T1000 (cell line): ENCODE measurements around the gene SLCO4A1.

ENCODE experiments used
- DNase-seq: peaks from one replicate; lab custom pipeline; 2025; ENCODE audit warnings: mixed read lengths; lab: John Stamatoyannopoulos, UW

SLCO4A1 gene

DNA sequence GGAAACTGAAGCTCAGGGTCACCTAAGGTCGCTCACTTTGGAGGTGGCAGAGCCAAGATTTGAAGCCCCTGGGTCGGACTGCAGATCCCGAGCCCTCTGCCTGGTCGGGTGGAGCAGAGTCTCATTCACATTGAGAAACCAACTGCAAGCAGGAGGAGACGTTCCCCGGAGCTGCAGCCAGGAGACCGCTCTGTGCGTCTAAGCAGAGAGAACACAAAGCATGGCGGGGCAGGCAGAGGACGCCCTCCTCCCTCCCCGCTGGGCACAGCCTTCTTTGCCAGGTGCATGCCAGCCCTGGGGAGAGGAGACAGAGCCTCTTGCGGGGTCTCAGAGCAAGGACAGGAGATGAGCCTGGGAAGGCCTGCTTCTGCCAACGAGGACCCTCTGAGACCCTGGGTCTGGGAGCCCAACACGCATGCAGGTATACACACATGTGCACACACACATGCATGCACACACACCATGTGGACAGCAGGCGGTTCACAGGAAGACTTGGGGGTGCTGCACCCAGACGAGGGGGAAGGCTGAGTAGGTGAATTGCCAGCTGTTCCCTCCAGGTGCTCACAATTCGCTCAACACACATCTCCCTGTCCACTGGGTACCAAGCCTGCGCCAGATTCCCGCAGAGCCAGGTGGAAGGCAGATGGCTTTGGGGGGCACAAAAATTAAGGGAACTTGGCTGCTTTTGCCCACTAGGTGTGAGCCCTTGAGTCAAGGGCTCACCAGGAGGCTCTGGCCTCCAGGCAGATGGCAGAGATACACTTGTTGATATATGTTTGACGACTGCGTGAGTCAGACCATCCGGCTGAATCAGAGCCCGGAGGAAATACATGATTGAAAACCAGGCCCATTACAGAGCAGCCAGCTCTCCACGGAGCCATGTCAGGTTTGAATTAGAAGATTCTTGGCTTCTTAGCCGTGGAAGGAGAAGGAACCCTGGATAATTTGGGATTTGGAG lies 60.9 kb downstream of the SLCO4A1 start:
- peak; percentile 61 for DNase-seq

DNA sequence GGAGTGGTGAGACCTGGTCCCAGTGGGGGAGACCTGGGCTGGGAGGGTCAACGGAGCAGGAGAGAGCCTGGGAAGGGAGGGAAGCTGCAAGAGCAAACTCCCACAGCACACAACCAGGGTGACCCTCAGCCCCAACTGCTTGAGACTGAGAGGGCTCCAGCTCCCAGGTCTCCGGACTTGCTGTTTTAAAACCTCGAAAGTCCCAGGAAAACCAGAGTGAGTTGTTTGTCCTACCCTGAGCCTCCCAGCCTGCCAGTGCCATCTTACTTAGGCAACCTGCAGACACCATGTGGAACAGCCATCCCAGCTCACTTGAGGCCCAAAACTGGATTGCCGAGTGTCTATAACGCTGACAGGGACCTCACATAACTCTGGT lies 61.5 kb downstream of the SLCO4A1 start:
- no peak for DNase-seq

DNA sequence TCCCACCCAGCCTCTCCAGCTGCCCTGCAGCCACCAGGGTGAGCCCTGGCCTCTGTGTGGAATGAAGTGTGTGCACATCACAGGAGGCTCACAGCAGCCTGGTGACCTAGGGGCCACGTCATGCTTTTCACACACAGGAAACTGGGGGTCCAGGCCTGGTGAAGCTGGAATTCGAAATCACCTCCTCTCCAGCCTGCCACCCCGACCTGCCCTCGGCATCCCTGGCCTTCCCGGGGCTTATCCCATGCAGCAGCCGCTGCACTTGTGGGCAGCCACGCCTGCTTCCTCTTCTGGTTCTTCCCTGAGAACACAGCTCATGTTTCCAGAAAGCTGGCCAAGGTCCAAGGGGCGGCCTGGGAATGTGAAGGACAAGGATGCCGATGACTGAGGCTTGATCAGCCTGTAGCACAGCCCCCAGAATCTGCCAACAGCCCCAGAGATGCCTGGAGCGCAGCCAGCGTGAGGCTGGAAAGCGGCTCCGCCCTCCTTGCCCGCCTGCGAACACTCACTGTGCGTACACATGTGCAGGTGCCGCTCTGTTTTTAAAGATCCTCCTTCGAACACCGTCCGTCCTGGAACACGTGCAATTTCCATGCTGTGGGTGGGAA lies 62.1 kb downstream of the SLCO4A1 start:
- peak; percentile 4 for DNase-seq

DNA sequence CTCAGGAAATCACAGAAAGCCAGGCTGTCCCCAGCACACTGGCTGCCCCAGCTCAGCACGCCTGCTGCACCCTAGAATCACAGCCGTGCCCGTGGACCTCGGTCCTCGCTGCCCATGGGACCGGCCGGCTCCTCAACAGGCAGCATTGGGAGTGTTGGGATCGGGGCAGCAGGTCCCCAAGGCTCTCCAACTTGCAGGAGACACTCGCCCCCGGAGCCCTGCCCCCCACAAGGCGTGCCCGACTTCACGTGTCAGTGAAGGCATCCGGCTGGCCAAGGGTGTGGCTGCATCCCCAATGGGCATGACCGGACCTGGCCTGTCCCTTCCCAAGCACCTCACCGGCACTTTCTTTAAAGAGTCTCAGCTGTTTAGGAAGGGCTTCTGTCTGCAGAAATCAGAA lies 63.3 kb downstream of the SLCO4A1 start:
- no peak for DNase-seq

DNA sequence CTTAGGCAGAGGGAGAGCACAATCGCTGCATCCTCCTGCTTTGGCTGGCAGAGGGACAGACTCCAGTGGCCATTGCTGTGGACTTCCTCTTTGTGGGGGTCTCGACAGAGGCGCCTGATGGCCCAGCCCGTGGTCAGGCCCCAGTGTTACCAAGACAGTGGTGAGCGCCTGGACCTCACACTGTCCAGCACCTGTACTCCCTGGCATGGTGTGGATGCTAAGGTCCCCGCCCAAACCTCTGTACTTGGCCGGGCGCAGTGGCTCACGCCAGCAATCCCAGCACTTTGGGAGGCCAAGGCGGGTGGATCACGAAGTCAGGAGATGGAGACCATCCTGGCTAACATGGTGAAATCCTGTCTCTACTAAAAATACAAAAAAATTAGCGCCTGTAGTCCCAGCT lies 64.0 kb downstream of the SLCO4A1 start:
- no peak for DNase-seq

DNA sequence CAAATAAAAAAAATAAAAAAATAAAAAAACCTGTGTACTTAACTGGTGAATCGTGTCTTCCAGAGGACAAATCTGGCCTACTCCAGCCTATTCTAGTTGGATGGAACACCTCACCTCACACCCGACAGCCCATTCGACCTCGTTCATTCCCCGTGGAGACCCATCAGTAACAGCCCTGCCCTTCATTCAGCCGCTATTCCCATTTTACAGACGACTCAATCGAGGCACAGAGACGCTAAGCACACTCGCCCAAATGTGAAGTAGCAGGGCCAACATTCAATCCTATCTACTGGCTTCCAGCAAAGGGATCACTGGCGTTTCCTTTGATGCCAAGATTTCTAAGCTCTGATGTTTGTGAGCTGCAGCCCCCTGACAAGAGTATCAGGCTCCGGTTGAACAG lies 64.6 kb downstream of the SLCO4A1 start:
- no peak for DNase-seq

DNA sequence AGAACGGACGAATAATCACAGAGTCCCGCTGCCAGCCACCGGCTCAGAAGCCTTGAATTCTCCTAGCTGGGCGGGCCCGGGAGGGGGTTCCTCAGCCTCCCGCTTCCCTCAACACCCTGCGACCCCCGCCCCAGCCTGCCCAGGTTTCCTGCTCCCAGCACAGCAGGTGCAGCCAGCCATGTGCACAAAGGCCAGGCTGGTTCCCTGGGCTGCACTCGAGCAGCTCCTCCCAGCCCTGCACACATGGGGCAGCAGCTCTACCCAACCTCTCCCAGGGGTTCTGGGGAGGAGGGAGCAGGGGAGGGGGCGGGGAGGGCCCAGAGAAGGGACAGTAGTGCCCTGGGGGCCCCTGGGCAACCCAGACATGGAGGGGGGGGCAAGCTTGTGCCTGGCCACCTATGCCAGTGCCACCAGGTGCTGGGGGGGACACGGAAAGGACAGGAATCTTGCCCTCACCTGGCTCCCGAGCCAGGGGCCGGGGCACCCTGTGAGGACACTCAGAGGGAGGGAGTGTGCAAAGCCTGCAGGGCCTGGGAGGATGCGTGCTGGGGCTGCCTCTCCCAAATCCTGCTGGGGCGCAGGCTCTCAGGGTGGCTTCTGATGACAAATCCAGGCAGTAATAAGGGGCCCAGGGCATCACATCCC lies 65.1 kb downstream of the SLCO4A1 start:
- DNase-seq, result no peak

DNA sequence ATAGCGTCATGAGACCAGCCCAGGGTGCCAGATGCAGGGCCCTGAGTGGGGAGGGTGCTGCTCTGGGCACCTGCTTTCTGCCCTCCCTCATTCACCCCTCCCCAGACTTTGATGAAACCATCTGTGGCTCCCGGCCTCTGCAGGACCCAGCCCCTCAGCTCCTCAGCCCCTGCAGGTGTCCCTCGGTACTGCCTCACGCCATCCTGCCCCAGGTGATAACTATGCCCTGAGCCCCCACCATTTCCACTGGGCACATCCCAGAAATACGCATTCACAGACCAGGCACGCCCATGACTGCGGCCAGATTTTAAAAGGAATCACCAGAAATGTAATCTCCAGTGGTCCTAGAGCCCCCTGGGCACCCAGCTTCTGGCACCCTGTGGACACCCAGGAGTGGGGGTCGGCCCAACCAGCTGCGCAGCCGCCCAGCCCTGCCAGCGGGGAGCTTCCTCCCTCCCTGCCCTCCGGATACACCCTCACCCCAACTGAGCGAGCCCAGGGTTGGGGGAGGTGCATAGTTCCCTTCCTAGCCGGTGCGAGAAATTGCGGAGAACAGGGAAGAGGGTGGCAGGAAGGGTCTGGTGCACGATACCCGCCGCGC lies 65.7 kb downstream of the SLCO4A1 start:
- no peak for DNase-seq

DNA sequence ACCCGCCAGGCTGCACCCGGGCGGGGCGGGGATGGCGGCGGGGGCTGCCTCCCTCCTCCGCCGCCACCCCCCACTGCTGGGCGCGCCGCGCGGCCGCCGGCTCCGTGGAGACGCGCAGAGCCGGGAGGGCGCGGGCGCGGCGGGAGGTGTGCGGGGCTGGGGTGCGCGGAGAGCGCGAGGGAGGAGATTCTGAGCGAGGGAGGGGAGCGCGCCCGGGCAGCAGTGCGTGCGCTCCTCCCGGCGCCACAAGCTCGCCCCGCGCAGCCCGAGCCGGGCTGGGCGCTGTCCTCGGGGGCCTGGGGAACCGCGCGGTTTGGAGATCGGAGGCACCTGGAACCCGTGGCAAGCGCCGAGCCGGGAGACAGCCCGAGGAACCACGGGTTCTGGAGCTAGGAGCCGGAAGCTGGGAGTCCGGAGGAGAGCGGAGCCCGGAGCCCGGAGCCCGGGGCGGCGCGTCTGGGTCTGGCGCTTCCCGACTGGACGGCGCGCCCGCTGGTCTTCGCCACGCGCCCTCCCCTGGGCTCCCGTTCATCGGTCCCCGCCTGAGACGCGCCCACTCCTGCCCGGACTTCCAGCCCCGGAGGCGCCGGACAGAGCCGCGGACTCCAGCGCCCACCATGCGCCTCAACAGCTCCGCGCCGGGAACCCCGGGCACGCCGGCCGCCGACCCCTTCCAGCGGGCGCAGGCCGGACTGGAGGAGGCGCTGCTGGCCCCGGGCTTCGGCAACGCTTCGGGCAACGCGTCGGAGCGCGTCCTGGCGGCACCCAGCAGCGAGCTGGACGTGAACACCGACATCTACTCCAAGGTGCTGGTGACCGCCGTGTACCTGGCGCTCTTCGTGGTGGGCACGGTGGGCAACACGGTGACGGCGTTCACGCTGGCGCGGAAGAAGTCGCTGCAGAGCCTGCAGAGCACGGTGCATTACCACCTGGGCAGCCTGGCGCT lies 66.6 kb downstream of the SLCO4A1 start, which contains the start of gene NTSR1:
TSS of gene NTSR1 (plus strand) at position 246 of the 946 bp plus-strand sequence. CDS start at position 618, 372 bp downstream.
- DNase-seq, result no peak

DNA sequence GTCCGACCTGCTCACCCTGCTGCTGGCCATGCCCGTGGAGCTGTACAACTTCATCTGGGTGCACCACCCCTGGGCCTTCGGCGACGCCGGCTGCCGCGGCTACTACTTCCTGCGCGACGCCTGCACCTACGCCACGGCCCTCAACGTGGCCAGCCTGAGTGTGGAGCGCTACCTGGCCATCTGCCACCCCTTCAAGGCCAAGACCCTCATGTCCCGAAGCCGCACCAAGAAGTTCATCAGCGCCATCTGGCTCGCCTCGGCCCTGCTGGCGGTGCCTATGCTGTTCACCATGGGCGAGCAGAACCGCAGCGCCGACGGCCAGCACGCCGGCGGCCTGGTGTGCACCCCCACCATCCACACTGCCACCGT lies 67.2 kb downstream of the SLCO4A1 start:
- DNase-seq, result no peak

DNA sequence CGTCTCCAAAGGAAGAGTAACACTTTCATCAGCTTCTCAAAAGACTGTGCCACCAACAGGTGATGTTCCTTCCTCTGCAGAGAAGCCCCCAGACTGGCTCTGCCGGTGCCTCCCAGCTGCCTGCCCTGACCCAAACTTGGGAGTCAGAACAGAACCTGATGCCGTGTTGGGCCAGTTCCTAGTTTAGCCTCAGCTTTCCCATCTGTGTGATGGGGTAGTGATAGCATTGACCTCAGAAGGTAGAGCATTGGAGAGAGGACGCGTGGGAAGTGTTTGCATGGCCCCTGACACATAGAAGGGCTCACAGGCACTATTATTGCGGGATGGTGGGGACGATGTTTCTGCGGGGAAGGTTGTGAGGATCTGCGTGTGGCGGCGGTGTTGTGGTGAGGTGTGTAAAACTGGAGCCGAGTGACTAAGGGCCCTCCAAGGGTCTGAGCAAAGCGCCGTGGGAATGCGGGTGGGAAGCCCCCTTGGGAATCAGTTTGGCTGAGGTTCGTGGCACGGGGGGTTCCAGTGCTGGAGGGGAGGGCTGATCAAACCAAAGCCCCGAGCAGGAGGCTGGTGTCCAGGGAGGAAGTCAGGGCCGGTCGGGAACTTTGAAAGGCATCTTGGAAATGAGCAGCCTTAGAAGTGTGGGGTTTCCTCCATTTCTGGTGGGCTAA lies 68.0 kb downstream of the SLCO4A1 start:
- no peak for DNase-seq

DNA sequence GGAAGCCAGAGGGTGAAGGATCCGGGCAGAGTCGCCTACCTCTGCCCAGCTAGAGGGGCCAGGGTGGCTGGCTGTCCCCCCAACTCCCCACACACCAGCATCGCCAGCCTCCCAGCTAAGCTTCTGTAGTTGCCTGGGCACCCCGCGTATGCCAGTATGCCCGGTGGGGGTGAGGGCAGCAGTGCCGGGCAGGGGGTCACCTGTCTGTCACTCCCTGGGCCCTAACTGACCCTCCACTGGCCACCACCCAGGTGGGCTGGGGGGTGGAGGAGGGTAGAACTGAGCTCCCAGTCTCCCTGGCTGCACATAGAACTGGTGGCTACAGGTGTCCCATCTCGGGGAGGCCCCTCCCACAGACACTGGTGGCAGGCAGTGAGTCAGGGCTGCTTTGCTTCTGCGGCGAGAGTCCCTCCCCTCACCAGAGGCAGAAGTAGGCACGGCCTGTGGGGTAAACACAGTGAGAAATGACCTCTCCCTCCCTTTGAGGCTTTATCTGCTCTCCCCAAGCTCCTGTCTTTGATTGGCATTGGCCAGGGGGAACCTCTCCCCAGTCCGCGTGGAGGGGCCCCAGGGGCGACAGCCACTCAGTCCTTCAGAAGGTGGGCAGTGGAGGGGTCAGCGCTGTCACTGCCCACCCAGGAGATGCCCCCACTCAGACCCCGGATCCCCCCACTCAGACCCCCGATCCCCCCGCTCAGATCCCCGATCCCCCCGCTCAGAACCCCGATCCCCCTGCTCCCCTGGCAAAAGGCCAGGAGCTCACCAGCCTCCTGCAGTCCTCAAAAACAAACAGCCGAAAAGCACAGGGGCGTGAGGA lies 68.8 kb downstream of the SLCO4A1 start:
- DNase-seq, result peak; percentile 2

DNA sequence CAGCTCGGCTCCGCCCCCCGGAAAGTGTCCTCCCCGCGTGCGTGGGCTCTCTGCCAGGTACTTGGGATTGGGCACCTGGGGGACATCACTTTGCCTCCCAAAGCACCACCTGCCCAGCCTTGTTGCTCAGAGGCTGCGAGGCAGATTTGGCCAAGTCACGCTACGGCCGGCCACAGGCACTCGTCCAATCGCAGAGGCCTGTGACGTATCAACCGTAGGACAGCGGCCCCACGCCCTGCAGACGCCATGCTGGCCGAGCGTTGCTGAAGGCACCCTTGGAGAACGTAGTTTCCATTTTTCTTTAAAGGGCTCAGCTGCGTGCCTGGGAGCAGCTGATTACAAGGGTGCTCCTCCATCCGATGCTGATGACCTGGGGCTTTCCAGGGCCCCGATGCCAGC lies 69.4 kb downstream of the SLCO4A1 start:
- DNase-seq, result no peak

DNA sequence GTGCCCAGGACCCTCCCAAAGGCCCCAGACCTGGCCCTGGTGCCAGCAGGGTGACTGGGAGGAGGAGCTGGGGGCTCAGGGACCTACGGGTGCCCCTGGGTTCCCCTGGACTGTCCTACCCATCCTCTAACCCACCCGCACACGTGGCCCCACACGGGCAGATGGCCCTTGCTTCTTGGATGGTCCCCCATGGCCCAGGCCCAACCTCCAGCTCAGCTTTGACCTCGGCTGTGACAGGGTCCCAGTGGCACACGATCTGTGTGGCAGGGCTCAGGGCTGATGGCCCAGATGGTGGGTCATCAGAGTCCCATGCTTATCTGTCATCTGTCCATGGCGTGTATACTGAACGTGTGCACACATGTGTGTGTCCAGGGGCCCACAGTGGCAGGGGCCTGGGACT lies 70.3 kb downstream of the SLCO4A1 start:
- no peak for DNase-seq

DNA sequence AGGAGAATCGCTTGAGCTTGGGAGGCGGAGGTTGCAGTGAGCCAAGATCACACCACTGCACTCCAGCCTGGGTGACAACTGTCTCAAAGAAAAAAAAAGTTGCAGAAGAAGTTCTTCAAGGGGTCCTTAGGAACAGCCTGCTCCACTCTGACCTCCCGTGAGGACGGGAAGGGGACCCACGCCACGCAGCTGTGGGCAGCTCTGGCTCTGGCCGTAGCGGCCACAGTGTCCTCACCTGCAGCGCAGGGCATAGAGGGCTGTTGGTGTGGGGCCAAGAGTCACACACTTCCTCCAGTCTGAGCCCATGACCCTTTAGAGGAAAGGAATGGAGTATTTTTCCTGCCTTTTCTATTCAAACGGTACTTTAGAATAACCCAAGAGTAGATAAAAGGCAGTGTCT lies 71.7 kb downstream of the SLCO4A1 start:
- no peak for DNase-seq

DNA sequence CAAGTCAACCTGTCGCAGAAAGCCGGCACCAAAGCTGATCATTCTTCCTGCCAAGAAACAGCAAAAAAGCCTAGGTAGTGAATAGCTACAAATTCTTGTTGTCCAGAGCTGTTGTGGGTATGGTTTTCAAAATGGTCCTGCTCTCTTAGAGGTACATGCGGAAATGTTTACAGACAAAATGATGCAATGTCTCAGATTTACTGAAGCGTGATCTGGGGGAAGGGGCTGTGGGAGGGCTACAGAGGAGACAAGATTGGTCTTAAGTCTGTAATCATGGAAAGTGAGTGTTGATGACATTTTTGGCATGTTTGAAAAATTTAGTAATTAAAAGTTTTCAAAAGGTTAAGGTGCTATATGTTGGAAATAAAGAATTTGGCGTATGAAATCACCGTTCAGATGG lies 72.5 kb downstream of the SLCO4A1 start:
- DNase-seq, result no peak

DNA sequence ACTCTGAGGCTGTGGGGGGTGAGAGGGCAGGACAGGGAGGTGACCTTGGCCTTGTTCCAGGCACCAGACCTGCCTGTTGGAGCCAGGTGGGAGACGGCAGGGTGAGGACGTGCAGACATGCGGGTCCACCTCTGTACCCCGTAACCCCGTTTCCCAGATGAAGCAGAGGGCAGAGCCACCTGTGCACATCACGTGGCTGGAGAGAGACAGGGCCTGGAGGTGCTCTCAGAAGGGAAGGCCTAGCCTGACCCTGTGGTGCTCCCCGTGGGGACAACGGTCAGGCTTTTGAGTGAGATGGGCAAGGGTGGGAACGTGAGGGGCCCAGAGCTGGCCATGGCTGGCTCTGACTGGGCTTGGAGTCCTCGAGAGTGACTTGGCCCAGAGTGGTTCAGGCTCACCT lies 72.9 kb downstream of the SLCO4A1 start:
- DNase-seq, result no peak

DNA sequence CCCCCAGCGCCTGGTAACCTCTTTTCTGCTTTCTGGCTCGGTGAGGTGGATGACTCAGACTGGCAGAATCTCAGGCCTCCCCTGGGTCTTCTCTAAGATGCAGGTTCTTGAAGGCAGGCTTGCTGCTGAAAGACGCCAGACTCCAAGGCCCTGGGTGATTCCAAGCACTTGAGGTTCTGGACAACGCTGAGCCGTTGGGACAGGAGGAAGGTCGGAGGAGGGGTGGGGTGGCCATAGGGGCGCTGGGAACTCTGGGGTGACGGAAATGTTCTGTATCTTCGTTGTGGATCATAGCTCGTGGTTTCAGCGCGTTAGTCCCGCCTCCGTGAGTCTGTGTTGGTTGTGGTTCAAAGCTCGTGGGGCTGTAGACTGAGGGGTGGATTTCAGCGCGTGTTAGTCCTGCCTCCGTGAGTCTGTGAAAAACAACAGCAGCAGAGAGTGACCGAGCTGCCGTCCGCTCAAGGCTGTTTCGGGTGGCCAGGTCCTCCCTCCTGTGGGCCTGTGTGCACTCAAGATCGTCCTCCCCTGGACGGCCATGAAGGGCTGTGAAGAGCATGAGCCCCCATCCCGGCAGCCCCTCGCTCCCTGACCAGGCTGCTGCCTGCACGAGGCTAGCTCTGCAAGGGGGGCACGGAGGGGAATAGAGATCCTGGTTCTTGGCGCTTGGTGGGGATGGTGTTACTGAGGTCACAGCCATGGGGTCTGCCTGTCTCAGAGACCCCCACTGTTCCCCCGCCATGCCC lies 74.1 kb downstream of the SLCO4A1 start:
- no peak for DNase-seq

DNA sequence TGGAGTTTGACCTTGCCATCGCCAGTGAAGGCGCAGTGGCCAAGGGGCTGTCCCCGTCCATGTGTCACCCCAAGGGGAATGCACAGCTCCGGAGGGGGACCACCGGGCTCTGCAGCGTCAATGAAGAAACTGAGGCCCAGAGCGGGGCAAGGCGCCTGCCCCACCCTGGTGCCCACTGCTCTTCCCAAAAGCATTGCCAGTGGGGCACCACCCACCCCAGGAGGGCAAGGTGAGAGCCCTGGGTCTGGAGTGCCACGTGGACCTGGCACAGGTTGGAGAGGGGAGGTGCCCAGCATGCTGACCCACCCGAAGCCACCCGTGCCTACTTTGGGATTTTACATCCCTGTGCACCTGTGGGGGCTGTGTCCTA lies 74.6 kb downstream of the SLCO4A1 start:
- DNase-seq, result no peak
